ENCODE data around the gene DAAM1.

The DAAM1 gene

DNA sequence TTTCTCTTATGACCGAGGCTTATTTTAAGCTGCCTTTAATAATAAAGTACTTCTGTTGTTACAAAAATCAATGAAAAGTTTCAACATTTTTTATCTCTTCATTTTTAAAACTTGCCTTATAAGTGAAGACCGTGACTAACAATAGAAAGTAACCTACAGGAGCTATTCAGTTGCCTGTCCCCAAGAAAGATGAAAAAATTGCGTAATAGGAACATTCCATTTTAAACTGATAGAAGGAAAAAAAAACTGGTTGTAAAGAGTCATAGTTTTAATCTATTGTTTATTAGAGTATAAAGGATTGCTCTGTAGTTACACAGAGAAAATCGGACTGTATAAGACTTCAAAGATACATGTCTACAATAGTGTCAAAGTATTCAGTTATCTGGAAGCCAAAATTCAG, 83.3 kb downstream of the DAAM1 start:
- DNase-seq (ENCODE audit: low spot score in 2 of 2) = no peak
- Mint-ChIP-seq H3K4me3 (no peak overlapping the region), H3K4me1 (peaks cover 41% of the 10 kb centered on the region), H3K27ac (no peak overlapping the region), H3K36me3 (no peaks in the 10 kb centered on the region), H3K9me3 (no peaks in the 10 kb centered on the region)
- ATAC-seq = no peak

DNA sequence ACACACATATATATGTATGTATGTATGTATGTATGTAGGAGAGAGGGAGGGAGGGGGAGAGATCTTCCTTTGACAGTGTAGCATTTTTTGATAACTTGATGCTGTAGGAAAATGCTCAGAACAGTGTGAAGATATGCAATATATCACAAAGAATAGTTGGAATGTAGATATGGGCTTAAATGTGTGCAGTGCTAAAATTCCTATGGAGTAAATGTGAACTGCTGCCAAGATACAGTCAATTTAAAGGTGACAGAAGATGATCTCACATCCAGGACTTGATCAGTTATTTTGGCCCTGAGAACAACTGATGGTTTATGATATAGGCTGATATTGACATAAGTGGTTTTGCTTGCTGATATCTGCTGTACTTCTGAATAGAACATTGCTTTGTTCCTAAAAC, 84.2 kb downstream of the DAAM1 start:
- DNase-seq (ENCODE audit: low spot score in 2 of 2) (no peak), ATAC-seq (no peak)
- H3K4me1 Mint-ChIP-seq = peaks cover 36% of the 10 kb centered on the region
- H3K9me3 Mint-ChIP-seq = no peaks in the 10 kb centered on the region
- no peak overlapping the region for H3K27ac Mint-ChIP-seq
- no peak overlapping the region for H3K4me3 Mint-ChIP-seq
- H3K36me3 Mint-ChIP-seq = no peaks in the 10 kb centered on the region

GRCh38 chr14:59273737-59274136, 85.3 kb downstream of the DAAM1 start:
- Mint-ChIP-seq H3K4me3 (no peak overlapping the region), H3K27ac (no peak overlapping the region), H3K4me1 (peaks cover 31% of the 10 kb centered on the region), H3K9me3 (no peaks in the 10 kb centered on the region), H3K36me3 (no peaks in the 10 kb centered on the region)
- DNase-seq (ENCODE audit: low spot score in 2 of 2) (no peak), ATAC-seq (no peak)

DNA sequence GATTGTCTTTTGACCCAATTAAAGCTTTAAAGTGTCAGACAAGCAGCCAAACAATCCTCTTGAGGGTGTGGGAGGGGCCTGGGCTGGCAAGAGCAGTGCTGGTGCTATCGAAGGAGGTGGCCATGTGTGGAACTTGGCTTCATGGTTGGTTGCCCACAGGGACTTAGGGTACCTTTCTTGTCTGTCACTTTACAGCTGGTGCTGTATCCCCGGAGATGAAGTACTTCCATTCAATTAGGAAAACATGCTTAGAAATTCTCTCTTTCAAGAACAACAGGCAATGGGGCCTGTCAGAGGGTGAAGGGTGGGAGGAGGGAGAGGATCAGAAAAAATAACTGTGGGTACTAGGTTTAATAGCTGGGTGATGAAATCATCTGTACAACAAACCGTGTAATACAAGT, 86.5 kb downstream of the DAAM1 start:
- peaks cover 29% of the 10 kb centered on the region for H3K4me1 Mint-ChIP-seq
- DNase-seq (ENCODE audit: low spot score in 2 of 2) = no peak
- H3K36me3 Mint-ChIP-seq = no peaks in the 10 kb centered on the region
- no peaks in the 10 kb centered on the region for H3K9me3 Mint-ChIP-seq
- H3K27ac Mint-ChIP-seq = peak overlapping the region; percentile 34
- peak overlapping the region; percentile 34 for H3K4me3 Mint-ChIP-seq
- no peak for ATAC-seq

- DNase-seq (ENCODE audit: low spot score in 2 of 2) = no peak
- H3K27ac Mint-ChIP-seq = no peak overlapping the region
- peak overlapping the region; percentile 34 for H3K4me3 Mint-ChIP-seq
Measured at GRCh38 chr14:59275668-59276067, 87.2 kb downstream of the DAAM1 start.

GRCh38 chr14:59276235-59276634, 87.8 kb downstream of the DAAM1 start:
- DNase-seq (ENCODE audit: low spot score in 2 of 2) (no peak), ATAC-seq (no peak)
- no peaks in the 10 kb centered on the region for H3K9me3 Mint-ChIP-seq
- H3K36me3 Mint-ChIP-seq = no peaks in the 10 kb centered on the region
- no peak overlapping the region for H3K4me3 Mint-ChIP-seq
- peak overlapping the region; percentile 8 for H3K27ac Mint-ChIP-seq
- H3K4me1 Mint-ChIP-seq = peaks cover 29% of the 10 kb centered on the region

More at GRCh38 chr14:59275668-59276067, 87.2 kb downstream of the DAAM1 start:
- Mint-ChIP-seq H3K36me3 (no peaks in the 10 kb centered on the region), H3K4me1 (peaks cover 29% of the 10 kb centered on the region), H3K9me3 (no peaks in the 10 kb centered on the region)
- ATAC-seq = peak; percentile 93

GRCh38 chr14:59277659-59278058, 89.2 kb downstream of the DAAM1 start:
- Mint-ChIP-seq H3K4me3 (no peak overlapping the region), H3K36me3 (no peaks in the 10 kb centered on the region), H3K9me3 (no peaks in the 10 kb centered on the region), H3K4me1 (peaks cover 29% of the 10 kb centered on the region), H3K27ac (no peak overlapping the region)
- DNase-seq (ENCODE audit: low spot score in 2 of 2) (no peak), ATAC-seq (peak; percentile 85)

DNA sequence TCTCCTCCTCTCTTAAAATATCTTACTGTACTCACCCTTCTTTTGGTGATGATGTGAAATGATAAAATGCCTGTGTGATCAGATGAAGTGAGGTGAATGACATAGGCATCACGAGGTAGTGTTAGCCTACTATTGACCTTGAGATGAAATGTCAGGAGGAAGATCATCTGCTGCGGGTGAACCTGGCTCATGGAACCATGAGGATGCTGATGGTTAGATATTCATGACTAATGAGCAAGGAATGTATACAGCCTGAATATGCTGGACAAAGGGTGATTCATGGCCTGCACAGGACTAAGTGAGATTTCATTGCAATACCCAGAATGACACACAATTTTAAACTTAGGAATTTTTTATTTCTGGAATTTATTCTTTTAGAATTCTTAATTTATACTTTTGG, 89.6 kb downstream of the DAAM1 start:
- ATAC-seq (peak; percentile 20), DNase-seq (ENCODE audit: low spot score in 2 of 2) (no peak)
- Mint-ChIP-seq H3K36me3 (no peaks in the 10 kb centered on the region), H3K9me3 (no peaks in the 10 kb centered on the region), H3K27ac (no peak overlapping the region), H3K4me1 (peaks cover 29% of the 10 kb centered on the region), H3K4me3 (no peak overlapping the region)

- H3K4me3 Mint-ChIP-seq = no peak overlapping the region
- no peak for DNase-seq (ENCODE audit: low spot score in 2 of 2)
- peaks cover 15% of the 10 kb centered on the region for H3K4me1 Mint-ChIP-seq
- H3K9me3 Mint-ChIP-seq = peaks cover 8% of the 10 kb centered on the region
- ATAC-seq = no peak
- H3K36me3 Mint-ChIP-seq = no peaks in the 10 kb centered on the region
- no peak overlapping the region for H3K27ac Mint-ChIP-seq
Measured at GRCh38 chr14:59280961-59281360, 92.5 kb downstream of the DAAM1 start.

GRCh38 chr14:59281609-59282377, 93.3 kb downstream of the DAAM1 start:
- Mint-ChIP-seq H3K4me1 (peaks cover 16% of the 10 kb centered on the region), H3K27ac (no peak overlapping the region), H3K4me3 (no peak overlapping the region), H3K36me3 (no peaks in the 10 kb centered on the region), H3K9me3 (peaks cover 12% of the 10 kb centered on the region)
- ATAC-seq = no peak
- no peak for DNase-seq (ENCODE audit: low spot score in 2 of 2)

GRCh38 chr14:59282378-59282765, 93.9 kb downstream of the DAAM1 start:
- DNase-seq (ENCODE audit: low spot score in 2 of 2) (no peak), ATAC-seq (no peak)
- Mint-ChIP-seq H3K36me3 (no peaks in the 10 kb centered on the region), H3K27ac (no peak overlapping the region), H3K9me3 (peaks cover 12% of the 10 kb centered on the region), H3K4me3 (no peak overlapping the region), H3K4me1 (peaks cover 20% of the 10 kb centered on the region)

DNA sequence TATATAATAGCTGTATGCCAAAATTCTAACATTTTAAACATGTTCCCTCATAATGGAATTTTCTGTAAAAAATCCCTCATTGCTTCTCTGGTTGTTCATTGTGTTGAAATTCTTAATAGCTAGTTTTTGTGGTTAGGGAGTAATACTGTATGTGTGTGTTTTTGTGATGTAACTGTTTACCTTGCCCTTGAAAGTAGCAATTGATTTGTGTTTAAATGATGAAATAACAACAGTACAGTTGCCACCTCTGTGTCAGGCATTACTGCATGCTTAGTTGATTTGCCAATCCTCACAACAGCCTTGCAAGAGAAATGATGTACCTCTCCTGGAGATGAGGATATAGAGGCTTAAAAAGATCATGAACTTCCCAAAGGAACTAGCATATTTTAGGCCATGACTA, 94.9 kb downstream of the DAAM1 start:
- ATAC-seq = no peak
- H3K4me1 Mint-ChIP-seq = peaks cover 25% of the 10 kb centered on the region
- no peak for DNase-seq (ENCODE audit: low spot score in 2 of 2)
- H3K9me3 Mint-ChIP-seq = peaks cover 12% of the 10 kb centered on the region
- no peak overlapping the region for H3K27ac Mint-ChIP-seq
- H3K36me3 Mint-ChIP-seq = no peaks in the 10 kb centered on the region
- H3K4me3 Mint-ChIP-seq = no peak overlapping the region

DNA sequence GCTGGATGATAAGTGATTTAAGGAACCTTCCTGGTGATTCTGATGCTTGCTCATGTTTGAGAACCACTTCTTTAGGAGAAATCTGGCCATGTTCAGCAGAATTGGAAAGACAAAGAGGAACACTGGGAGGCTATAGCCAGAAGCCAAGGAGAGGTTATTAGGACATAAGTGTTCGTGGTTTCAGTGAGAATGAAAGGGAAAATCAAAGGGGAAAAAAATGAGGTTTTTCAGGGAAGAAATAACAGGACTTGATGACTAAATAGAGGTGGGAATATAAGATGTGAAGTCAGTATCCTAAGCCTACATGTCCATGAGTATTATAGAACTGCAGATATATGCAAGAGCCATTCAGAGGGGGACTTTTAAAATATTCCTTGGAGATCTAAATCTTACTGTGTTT, 95.6 kb downstream of the DAAM1 start:
- no peak for DNase-seq (ENCODE audit: low spot score in 2 of 2)
- Mint-ChIP-seq H3K4me1 (peaks cover 32% of the 10 kb centered on the region), H3K36me3 (no peaks in the 10 kb centered on the region)

DNA sequence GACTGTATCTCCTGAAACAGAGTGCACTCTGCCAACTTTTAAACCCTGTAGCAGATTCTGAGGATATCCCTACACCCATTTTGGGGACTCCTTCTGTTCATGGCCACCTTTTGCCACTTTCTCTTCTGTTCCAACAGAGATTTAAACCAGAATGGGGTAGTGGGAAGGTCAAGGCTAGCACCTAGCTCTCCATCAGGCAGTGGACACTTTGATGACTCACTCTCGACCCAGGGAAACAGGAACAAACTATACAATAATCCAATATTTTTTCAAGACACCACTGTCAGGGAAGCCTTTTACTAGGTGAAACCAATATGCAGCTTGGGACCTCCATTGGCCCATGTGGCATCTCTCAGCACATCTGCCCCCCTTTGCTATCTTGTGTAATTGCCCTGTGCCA, 103.6 kb downstream of the DAAM1 start:
- peaks cover 20% of the 10 kb centered on the region for H3K4me1 Mint-ChIP-seq
- H3K4me3 Mint-ChIP-seq = no peak overlapping the region
- peaks cover 4% of the 10 kb centered on the region for H3K9me3 Mint-ChIP-seq
- ATAC-seq (no peak), DNase-seq (ENCODE audit: low spot score in 2 of 2) (no peak)
- H3K36me3 Mint-ChIP-seq = no peaks in the 10 kb centered on the region
- H3K27ac Mint-ChIP-seq = no peak overlapping the region

More for the DNA sequence above, 95.6 kb downstream of the DAAM1 start:
- no peak for ATAC-seq
- Mint-ChIP-seq H3K27ac (no peak overlapping the region), H3K9me3 (peaks cover 16% of the 10 kb centered on the region), H3K4me3 (no peak overlapping the region)

- peaks cover 10% of the 10 kb centered on the region for H3K4me1 Mint-ChIP-seq
- no peak overlapping the region for H3K27ac Mint-ChIP-seq
- no peaks in the 10 kb centered on the region for H3K36me3 Mint-ChIP-seq
- DNase-seq (ENCODE audit: low spot score in 2 of 2) (no peak), ATAC-seq (no peak)
- H3K4me3 Mint-ChIP-seq = no peak overlapping the region
- peaks cover 4% of the 10 kb centered on the region for H3K9me3 Mint-ChIP-seq
Measured at GRCh38 chr14:59292921-59293534, 104.6 kb downstream of the DAAM1 start.

DNA sequence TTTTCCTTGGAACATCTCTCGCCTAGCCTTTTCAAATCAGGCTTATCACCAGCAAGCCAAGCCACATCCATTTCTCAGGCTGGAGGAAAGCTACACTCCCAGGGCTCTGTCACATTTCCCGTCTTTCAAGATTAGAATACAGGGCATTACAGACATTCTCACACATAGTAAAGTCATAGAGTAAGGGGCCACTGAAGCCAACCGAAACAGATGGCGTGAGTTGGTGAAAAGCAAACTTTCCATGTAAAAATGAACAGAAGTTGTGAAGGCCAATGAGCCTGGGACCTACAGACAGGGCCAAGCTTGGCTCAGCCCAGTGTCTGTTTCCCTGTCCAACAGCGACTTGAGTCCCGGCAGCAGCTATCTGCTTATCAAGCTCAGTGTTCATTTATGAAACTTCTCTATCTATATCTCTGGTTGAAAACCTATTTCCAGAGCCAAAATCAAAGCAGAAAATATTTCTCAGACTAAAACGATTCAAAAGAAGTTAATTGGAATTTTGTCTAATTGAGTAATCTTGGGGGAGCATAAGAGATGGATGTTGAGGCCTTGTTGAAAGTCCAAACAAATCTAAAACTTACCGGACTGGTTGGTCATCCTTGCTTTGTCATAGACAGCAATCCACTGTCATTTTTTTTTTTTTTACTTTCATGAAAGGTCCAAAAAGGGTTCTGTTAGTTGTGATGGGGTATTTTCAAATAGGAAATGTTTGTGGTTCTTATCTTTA, 105.6 kb downstream of the DAAM1 start:
- Mint-ChIP-seq H3K9me3 (no peaks in the 10 kb centered on the region), H3K4me1 (no peaks in the 10 kb centered on the region), H3K36me3 (no peaks in the 10 kb centered on the region), H3K4me3 (no peak overlapping the region), H3K27ac (no peak overlapping the region)
- DNase-seq (ENCODE audit: low spot score in 2 of 2) (no peak), ATAC-seq (no peak)
